T-helper 1 cell treated with Interleukin-12 subunit alpha and Interleukin-12 subunit beta and Interleukin-4 antibody, amounts not matched to agents 30 μg/mL and 1 μg/mL, for 36 hours (primary cell): ENCODE measurements around the gene PLGLB1.
"Not testable (repeated sequence)": the region's sequence is repeated elsewhere in the genome, so short reads cannot be mapped to it uniquely, and the experiment has no call there.

Source experiments
- H3K27ac Mint-ChIP-seq: one replicate; pipeline ENCODE4 v1.8.0; 2021; ENCODE audit warnings: mild to moderate bottlenecking, mixed read lengths
- H3K27me3 Mint-ChIP-seq: one replicate; pipeline ENCODE4 v1.8.0; 2021; ENCODE audit warnings: low read depth, mixed read lengths
- H3K36me3 Mint-ChIP-seq: one replicate; pipeline ENCODE4 v1.8.0; 2021; ENCODE audit warnings: low read depth, mixed read lengths
- H3K4me1 Mint-ChIP-seq: one replicate; pipeline ENCODE4 v1.8.0; 2021; ENCODE audit warnings: low read depth, mixed read lengths
- H3K4me3 Mint-ChIP-seq: one replicate; pipeline ENCODE4 v1.8.0; 2021; ENCODE audit warnings: mild to moderate bottlenecking, moderate library complexity, mixed read lengths
- H3K9me3 Mint-ChIP-seq: one replicate; pipeline ENCODE4 v1.8.0; 2021; ENCODE audit warnings: mixed read lengths

The PLGLB1 gene

DNA sequence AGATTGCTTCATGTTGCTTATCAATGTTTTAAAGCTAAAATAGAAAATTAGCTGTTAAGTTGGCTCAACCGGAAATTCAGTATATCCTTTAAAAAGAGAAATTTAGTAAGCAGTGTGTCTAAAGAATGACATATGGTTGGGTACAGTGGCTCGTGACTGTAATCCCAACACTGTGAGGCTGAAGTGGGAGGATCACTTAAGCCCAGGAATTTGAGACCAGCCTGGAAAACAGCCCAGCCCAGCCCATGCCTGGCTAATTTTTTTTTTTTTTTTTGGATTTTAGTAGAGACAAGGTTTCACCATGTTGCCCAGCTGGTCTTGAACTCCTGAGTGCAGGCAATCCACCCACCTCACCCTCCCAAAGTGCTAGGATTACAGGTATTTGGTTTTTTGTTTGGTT lies 17.2 kb downstream of the PLGLB1 start:
- not testable (repeated sequence) for H3K9me3 Mint-ChIP-seq, H3K4me3 Mint-ChIP-seq, H3K27me3 Mint-ChIP-seq, H3K36me3 Mint-ChIP-seq, H3K4me1 Mint-ChIP-seq, H3K27ac Mint-ChIP-seq
